VCaP (cell line): Measurements from ENCODE around the gene CCDC188.
A peak's percentile ranks its signal among the peaks of the same experiment; 100 is the strongest.

Experiments
- H3K27ac ChIP-seq: fragments of 450-650 bp; 2 replicates; pipeline ENCODE4 v1.5.1; 2017
- CTCF ChIP-seq: fragments of 450-650 bp; conservative IDR thresholded peaks from 2 replicates; pipeline ENCODE4 v1.5.1; 2017; ENCODE audit warnings: mild to moderate bottlenecking, moderate library complexity

Gene CCDC188

DNA sequence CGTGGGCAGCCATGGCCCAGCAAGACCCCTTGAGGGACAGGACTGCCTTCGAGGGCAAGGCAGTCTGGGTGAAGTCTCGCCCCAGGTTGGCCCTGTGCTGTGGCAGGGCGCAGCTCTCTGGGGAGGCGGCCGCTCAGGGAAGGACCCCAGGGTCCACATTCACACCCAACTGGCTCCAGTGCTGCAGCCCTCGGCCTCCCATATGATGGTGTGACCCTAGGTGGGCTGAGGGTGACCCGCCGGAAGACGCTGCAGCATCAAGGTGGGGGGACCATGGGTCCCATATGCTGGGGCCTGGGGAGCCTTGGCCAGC is 28.0 kb upstream of the CCDC188 start:
- no peak for TF ChIP-seq CTCF

GRCh38 chr22:20178075-20178914 is 27.4 kb upstream of the CCDC188 start:
- no peak overlapping the region for H3K27ac ChIP-seq
- TF ChIP-seq CTCF = no peak

More for the DNA sequence above, 28.0 kb upstream of the CCDC188 start:
- no peak overlapping the region for H3K27ac ChIP-seq

DNA sequence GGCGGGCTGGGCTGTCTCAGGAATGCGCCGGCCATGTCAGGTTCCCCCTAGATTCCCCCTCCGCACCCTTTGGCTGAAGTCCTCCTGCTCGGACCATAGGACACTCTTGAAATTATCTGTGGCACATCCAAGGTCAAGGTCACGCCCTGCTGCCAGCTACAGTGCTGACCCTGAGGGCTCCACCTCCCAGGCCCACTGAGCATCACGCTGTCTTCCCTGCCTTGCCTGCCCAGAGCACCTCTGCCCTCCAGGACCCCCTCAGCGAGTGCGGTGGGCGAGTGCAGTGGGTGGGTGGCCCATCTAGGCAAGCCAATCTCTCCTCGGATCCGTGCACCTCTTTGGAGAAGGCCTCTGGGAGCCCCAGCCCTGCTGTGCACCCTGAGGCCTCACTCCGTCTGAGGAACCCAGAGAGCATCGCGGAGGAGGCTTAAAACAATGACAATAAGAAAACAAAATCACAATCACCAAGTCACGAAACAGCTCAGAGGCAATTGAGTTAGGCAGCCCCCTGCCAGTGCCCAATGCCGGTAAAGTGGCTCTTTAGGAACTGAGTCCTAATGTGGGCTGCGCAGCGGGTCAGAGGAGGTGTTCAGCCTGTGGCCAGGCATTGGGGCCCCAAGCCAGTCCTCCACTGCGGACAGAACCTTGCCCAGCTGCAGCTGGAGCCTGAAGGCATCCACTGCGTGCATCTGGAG is 26.5 kb upstream of the CCDC188 start:
- H3K27ac ChIP-seq = no peak overlapping the region
- TF ChIP-seq CTCF = no peak

DNA sequence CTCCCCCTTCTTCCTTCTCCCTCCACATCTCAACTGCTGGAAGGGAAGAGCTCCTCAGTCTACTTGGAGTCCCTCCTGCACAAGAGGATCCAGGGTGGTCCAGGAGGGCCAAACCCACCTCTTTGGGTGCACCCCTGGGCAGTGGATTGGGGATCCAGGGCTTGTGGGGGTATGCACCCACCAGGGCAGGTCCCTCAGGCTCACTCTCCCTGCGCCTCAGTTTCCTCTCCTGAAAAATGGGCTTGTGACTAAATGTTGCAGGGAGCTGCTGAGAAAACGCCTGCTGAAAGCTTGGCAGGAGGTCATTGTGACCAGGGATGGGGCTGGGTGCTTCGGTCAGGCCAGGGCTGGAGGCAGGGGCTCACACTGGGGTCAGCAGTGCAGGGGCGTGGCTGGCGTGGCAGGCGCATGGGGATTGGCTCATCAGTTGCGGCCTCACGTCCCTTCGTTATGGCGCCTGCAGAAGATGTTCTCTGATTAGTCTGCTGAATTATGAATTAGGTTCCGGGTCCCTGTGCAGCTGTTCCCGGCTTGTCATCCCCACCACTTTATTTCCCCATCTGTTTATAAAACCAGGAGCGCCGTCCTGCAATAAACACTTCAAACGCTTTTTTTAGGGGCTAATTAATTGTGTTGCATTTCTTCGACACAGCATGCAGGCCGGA is 25.7 kb upstream of the CCDC188 start:
- TF ChIP-seq CTCF = no peak
- no peak overlapping the region for H3K27ac ChIP-seq

- TF ChIP-seq CTCF = no peak
- H3K27ac ChIP-seq = no peak overlapping the region
These were observed 24.7 kb upstream of the CCDC188 start for GRCh38 chr22:20175597-20175900.

DNA sequence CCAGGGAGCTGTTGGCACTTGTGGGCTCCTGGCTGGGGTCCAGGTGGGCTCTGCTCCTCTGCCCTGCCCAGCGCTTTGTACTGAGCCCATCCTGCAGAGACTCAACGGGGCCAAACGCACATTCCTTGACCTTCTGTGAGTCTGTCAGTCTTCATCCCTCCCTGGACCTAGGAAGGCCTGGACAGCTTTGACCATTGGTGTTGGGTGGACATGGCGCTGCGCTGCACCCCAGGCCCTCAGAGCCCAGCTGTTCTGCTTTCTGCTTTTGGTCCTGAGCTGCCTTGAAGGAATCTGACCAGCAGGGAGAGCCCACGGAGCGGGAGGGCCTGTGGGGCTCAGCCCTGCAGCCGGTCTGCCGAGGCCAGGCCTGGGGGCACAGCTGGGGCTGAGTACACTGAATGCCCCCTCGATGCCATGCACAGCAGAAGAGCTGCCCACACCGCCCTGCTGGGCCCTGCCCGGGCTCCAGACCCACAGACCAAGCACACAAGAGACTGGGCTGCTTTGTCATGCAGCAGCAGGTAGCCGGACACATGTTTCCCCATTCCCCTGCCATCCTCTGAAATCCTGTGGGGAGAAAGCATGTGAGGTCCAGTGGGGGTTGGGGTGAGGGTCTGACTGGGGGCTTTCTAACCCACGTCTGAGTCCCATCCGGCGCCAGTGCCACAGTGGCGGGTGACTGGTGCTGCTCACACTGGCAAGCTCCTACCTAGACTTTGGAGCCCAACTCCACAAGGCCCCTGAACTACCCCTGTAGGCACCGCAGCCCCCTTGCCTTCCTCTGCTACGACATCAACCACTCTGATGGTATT is 24.1 kb upstream of the CCDC188 start:
- peak; percentile 60 for TF ChIP-seq CTCF
- H3K27ac ChIP-seq = no peak overlapping the region

- no peak for TF ChIP-seq CTCF
- no peak overlapping the region for H3K27ac ChIP-seq
These were observed 22.9 kb upstream of the CCDC188 start for GRCh38 chr22:20173772-20174171.
